ENCODE data around the gene CSTPP1.
A peak's percentile ranks its signal among the peaks of the same experiment; 100 is the strongest.
"Not testable (repeated sequence)": the region's sequence is repeated elsewhere in the genome, so short reads cannot be mapped to it uniquely, and the experiment has no call there.

CSTPP1 gene

GRCh38 chr11:46997796-46998195, 61.2 kb downstream of the CSTPP1 start:
- DNase-seq, result not testable (repeated sequence)

- DNase-seq, result no peak
Measured at GRCh38 chr11:46999217-46999616, 62.7 kb downstream of the CSTPP1 start.

- no peak for DNase-seq
Measured at GRCh38 chr11:47000033-47000432, 63.5 kb downstream of the CSTPP1 start.

- peak; percentile 28 for DNase-seq
Measured at GRCh38 chr11:47001781-47002181, 65.2 kb downstream of the CSTPP1 start.

GRCh38 chr11:47002390-47002789, 65.8 kb downstream of the CSTPP1 start:
- no peak for DNase-seq

GRCh38 chr11:47003180-47003877, 66.8 kb downstream of the CSTPP1 start:
- no peak for DNase-seq

GRCh38 chr11:47004595-47005033, 68.1 kb downstream of the CSTPP1 start:
- DNase-seq, result peak; percentile 82

- DNase-seq, result no peak
Measured at GRCh38 chr11:47005441-47005840, 68.9 kb downstream of the CSTPP1 start.

- DNase-seq, result no peak
Measured at GRCh38 chr11:47007579-47007978, 71.0 kb downstream of the CSTPP1 start.

GRCh38 chr11:47010179-47010578, 73.6 kb downstream of the CSTPP1 start:
- DNase-seq, result no peak

GRCh38 chr11:47014097-47014496, 77.5 kb downstream of the CSTPP1 start:
- DNase-seq, result no peak

- DNase-seq, result no peak
Measured at GRCh38 chr11:47018637-47019036, 82.1 kb downstream of the CSTPP1 start.

GRCh38 chr11:47020793-47021526, 84.4 kb downstream of the CSTPP1 start:
- peak; percentile 35 for DNase-seq

- DNase-seq, result no peak
Measured at GRCh38 chr11:47021527-47021818, 84.9 kb downstream of the CSTPP1 start.

- no peak for DNase-seq
Measured at GRCh38 chr11:47021965-47022364, 85.4 kb downstream of the CSTPP1 start.

- no peak for DNase-seq
Measured at GRCh38 chr11:47028195-47029093, 91.9 kb downstream of the CSTPP1 start.

GRCh38 chr11:47033439-47033838, 96.9 kb downstream of the CSTPP1 start:
- DNase-seq, result no peak

- no peak for DNase-seq
Measured at GRCh38 chr11:47034091-47034490, 97.5 kb downstream of the CSTPP1 start.

- no peak for DNase-seq
Measured at GRCh38 chr11:47035108-47035507, 98.5 kb downstream of the CSTPP1 start.

GRCh38 chr11:47044119-47044518, 107.6 kb downstream of the CSTPP1 start:
- no peak for DNase-seq

- DNase-seq, result no peak
Measured at GRCh38 chr11:47047972-47048371, 111.4 kb downstream of the CSTPP1 start.

- no peak for DNase-seq
Measured at GRCh38 chr11:47050284-47050683, 113.7 kb downstream of the CSTPP1 start.

GRCh38 chr11:47051217-47051616, 114.7 kb downstream of the CSTPP1 start:
- DNase-seq, result no peak

GRCh38 chr11:47052165-47052564, 115.6 kb downstream of the CSTPP1 start:
- no peak for DNase-seq

Measured in eye (tissue), 1 donor.